MM.1S (cell line): ENCODE results near the gene NNAT.

Experiments
- EZH2 ChIP-seq: fragments of 300-600 bp; sonication (generic); optimal IDR thresholded peaks from 2 replicates; pipeline ENCODE3; 2017; ENCODE audit warnings: low read depth, mild to moderate bottlenecking, antibody characterized with exemption, low read length, mixed read lengths
- EZH2phosphoT487 ChIP-seq: fragments of 300-600 bp; sonication (generic); IDR thresholded peaks from 2 replicates; pipeline ENCODE4 v1.6.1; 2018; ENCODE audit warnings: antibody characterized with exemption, low read length
- TF ChIP-seq, protein P1 (sequence below): fragments of 300-600 bp; sonication (generic); IDR thresholded peaks from 2 replicates; pipeline ENCODE4 v1.5.1; 2016; ENCODE audit warnings: antibody characterized with exemption, low read length, mixed read lengths

DNA sequence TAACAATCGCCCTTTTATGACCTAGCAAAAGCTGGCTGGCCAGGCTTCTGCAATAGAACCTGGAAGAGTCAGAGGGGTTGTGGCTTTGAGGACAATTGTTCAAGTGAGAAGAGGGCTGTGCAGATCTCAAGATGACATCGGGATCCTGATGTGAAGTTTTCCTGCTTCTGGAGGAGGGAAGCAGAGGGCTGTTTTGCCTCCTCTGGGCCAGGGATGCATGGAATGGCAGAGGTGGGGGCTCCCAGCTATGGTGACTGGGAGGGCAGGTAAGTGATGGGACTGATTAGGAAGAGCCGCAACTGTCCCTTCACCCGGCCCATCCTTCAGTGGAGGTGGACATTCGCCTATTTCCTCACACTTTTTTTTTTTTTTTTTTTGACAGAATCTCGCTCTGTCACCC, 50.0 kb downstream of the NNAT start:
- TF ChIP-seq, protein P1, sequence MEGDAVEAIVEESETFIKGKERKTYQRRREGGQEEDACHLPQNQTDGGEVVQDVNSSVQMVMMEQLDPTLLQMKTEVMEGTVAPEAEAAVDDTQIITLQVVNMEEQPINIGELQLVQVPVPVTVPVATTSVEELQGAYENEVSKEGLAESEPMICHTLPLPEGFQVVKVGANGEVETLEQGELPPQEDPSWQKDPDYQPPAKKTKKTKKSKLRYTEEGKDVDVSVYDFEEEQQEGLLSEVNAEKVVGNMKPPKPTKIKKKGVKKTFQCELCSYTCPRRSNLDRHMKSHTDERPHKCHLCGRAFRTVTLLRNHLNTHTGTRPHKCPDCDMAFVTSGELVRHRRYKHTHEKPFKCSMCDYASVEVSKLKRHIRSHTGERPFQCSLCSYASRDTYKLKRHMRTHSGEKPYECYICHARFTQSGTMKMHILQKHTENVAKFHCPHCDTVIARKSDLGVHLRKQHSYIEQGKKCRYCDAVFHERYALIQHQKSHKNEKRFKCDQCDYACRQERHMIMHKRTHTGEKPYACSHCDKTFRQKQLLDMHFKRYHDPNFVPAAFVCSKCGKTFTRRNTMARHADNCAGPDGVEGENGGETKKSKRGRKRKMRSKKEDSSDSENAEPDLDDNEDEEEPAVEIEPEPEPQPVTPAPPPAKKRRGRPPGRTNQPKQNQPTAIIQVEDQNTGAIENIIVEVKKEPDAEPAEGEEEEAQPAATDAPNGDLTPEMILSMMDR, result no peak
- TF ChIP-seq EZH2 (no peak), EZH2phosphoT487 (no peak)
